ENCODE measurements around the gene HABP2.

HABP2 gene

GRCh38 chr10:113552701-113553100, at the start of gene HABP2:
Gene HABP2, plus strand, starts transcription at chr10:113553053. Its CDS starts 69 bp downstream, at chr10:113553122.
- no peak for TF ChIP-seq CTCF (IDR thresholded peaks at IDR 0.05; ENCODE audit: insufficient read depth, missing control alignments)
- FAIRE-seq (no peak), DNase-seq (ENCODE audit: insufficient read length, low spot score) (no peak)

GRCh38 chr10:113503930-113504329, 48.9 kb upstream of the HABP2 start:
- no peak for FAIRE-seq
- no peak for TF ChIP-seq CTCF (IDR thresholded peaks at IDR 0.05; ENCODE audit: insufficient read depth, missing control alignments)
- no peak for DNase-seq (ENCODE audit: insufficient read length, low spot score)

DNA sequence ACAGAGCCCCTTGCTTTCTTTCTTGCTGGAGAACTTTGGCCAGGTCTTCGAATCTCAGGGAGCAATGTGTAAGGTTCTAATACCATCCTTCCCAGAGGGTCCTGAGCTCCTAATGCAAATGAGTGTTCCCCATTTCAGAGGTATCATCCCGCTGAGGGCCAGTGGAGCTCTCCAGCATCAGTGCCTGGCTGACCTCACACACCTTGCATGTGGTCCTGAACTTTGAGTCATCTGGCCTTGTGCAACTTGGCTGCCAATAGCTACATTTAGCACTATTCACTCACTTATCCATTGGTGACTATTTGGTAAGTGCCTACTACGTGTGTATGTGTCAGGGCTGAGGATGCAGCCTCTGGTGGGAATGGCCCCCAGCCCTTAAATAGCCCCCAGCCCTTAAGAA, 48.4 kb upstream of the HABP2 start:
- DNase-seq (ENCODE audit: insufficient read length, low spot score) (no peak), FAIRE-seq (no peak)
- no peak for TF ChIP-seq CTCF (IDR thresholded peaks at IDR 0.05; ENCODE audit: insufficient read depth, missing control alignments)

DNA sequence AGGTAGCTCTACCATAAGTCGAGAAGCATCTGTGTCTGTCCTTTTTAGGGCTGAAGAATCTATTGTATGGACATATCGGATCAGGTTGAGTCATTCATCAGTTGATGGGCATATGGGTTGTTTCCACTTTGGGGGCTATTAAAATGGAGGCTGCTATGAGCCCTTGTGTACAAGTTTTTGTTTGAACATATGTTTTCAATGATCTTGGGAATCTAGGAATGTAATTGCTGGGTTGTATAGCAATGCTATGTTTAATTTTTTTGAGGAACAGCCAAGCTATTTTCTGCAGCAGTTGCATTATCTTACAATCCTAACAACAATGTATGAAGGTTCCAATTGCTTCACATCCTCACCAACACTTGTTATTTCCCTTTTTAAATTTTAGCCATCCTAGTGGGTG, 46.4 kb upstream of the HABP2 start:
- TF ChIP-seq CTCF (IDR thresholded peaks at IDR 0.05; ENCODE audit: insufficient read depth, missing control alignments), result no peak
- DNase-seq (ENCODE audit: insufficient read length, low spot score) (no peak), FAIRE-seq (no peak)

GRCh38 chr10:113511419-113511818, 41.4 kb upstream of the HABP2 start:
- no peak for TF ChIP-seq CTCF (IDR thresholded peaks at IDR 0.05; ENCODE audit: insufficient read depth, missing control alignments)
- no peak for DNase-seq (ENCODE audit: insufficient read length, low spot score)
- no peak for FAIRE-seq

DNA sequence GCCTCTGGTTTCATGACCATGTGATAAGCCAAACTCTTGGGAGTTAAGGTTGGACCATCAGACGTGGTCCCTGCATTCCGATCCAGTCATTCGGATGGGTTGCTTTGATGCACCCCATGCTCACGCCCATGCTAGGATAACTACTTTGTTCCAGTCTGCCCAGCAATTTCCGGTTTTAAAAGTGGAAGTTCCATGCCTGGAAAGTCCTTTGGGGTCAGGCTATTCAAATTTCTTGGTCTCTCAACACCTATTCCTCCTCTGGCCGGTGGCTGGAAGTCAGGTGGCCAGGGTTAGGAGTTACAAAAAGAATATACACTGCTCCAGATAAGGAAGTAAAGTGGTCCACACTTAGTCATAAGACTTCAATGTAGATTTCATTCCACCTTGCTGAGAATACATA, 37.7 kb upstream of the HABP2 start:
- DNase-seq (ENCODE audit: insufficient read length, low spot score) (no peak), FAIRE-seq (no peak)
- TF ChIP-seq CTCF (IDR thresholded peaks at IDR 0.05; ENCODE audit: insufficient read depth, missing control alignments), result no peak

GRCh38 chr10:113515601-113516000, 37.3 kb upstream of the HABP2 start:
- FAIRE-seq, result no peak
- DNase-seq (ENCODE audit: insufficient read length, low spot score), result no peak
- no peak for TF ChIP-seq CTCF (IDR thresholded peaks at IDR 0.05; ENCODE audit: insufficient read depth, missing control alignments)

Measured in D721Med (cell line).